Trophoblast cell (in vitro differentiated cells and primary cell): ENCODE measurements around the gene DGKH.
A peak's percentile ranks its signal among the peaks of the same experiment; 100 is the strongest.

ENCODE experiments used
- DNase-seq, 2 donors: peaks; one replicate each; pipeline ENCODE4 v3.0.0-alpha.2; 2016
- H2AFZ ChIP-seq: 2 replicates; pipeline ENCODE4 v1.6.1; 2013; ENCODE audit warnings: low read length, moderate library complexity, mild to moderate bottlenecking; ENCODE audit not compliant: insufficient read depth, poor library complexity
- H2AK5ac ChIP-seq: 2 replicates; pipeline ENCODE4 v1.6.1; 2013; ENCODE audit warnings: mild to moderate bottlenecking, low read length
- H2BK120ac ChIP-seq: 2 replicates; pipeline ENCODE4 v1.6.1; 2013; ENCODE audit warnings: low read length, mild to moderate bottlenecking, moderate library complexity; ENCODE audit not compliant: insufficient read depth, poor library complexity
- H2BK12ac ChIP-seq: 2 replicates; pipeline ENCODE4 v1.6.1; 2013; ENCODE audit warnings: mild to moderate bottlenecking, low read length, moderate library complexity
- H2BK5ac ChIP-seq: 2 replicates; pipeline ENCODE4 v1.6.1; 2013; ENCODE audit warnings: low read length, low read depth, moderate library complexity, mild to moderate bottlenecking; ENCODE audit not compliant: poor library complexity
- H3K14ac ChIP-seq: 2 replicates; pipeline ENCODE4 v1.6.1; 2013; ENCODE audit warnings: mild to moderate bottlenecking, low read length
- H3K18ac ChIP-seq: 2 replicates; pipeline ENCODE4 v1.6.1; 2013; ENCODE audit warnings: mild to moderate bottlenecking, low read length
- H3K23ac ChIP-seq: 2 replicates; pipeline ENCODE4 v1.6.1; 2013; ENCODE audit warnings: low read length
- H3K27ac ChIP-seq: 2 replicates; pipeline ENCODE4 v1.5.1; 2013; ENCODE audit warnings: low read depth, mild to moderate bottlenecking, inconsistent platforms, low read length, moderate library complexity
- H3K27me3 ChIP-seq: 2 replicates; pipeline ENCODE4 v1.6.1; 2013; ENCODE audit warnings: inconsistent platforms, mild to moderate bottlenecking, low read length, moderate library complexity; ENCODE audit not compliant: insufficient read depth
- H3K36me3 ChIP-seq, 2 experiments: 1 replicate in 1 of 2; 2 replicates in 1 of 2; pipeline ENCODE4 v1.6.1; 2013; ENCODE audit warnings: low read length in 2 of 2, mild to moderate bottlenecking in 2 of 2, moderate library complexity in 1 of 2; ENCODE audit not compliant: insufficient read depth in 2 of 2, control insufficient read depth in 1 of 2
- H3K4ac ChIP-seq: 2 replicates; pipeline ENCODE4 v1.6.1; 2013; ENCODE audit warnings: low read depth, mild to moderate bottlenecking, low read length, moderate library complexity
- H3K4me1 ChIP-seq, 2 experiments: 1 replicate in 1 of 2; 2 replicates in 1 of 2; pipeline ENCODE4 v1.6.1; 2013; ENCODE audit warnings: low read length in 2 of 2, mild to moderate bottlenecking in 2 of 2, moderate library complexity in 1 of 2; ENCODE audit not compliant: insufficient read depth in 2 of 2, control insufficient read depth in 1 of 2
- H3K4me2 ChIP-seq: 2 replicates; pipeline ENCODE4 v1.6.1; 2013; ENCODE audit warnings: inconsistent platforms, mild to moderate bottlenecking, low read length, moderate library complexity
- H3K4me3 ChIP-seq: 2 replicates; pipeline ENCODE4 v1.5.1; 2013; ENCODE audit warnings: mild to moderate bottlenecking, low read depth, low read length, inconsistent platforms
- H3K79me1 ChIP-seq: one replicate; pipeline ENCODE4 v1.6.1; 2013; ENCODE audit warnings: low read length
- H3K79me2 ChIP-seq: 2 replicates; pipeline ENCODE4 v1.6.1; 2013; ENCODE audit warnings: low read length, mild to moderate bottlenecking; ENCODE audit not compliant: control insufficient read depth, insufficient read depth, poor library complexity
- H3K9ac ChIP-seq: 2 replicates; pipeline ENCODE4 v1.6.1; 2013; ENCODE audit warnings: mild to moderate bottlenecking, low read length
- H3K9me3 ChIP-seq: 2 replicates; pipeline ENCODE4 v1.6.1; 2013; ENCODE audit warnings: low read depth, mild to moderate bottlenecking, control low read depth, inconsistent platforms, low read length; ENCODE audit not compliant: insufficient read depth
- H4K12ac ChIP-seq: 2 replicates; pipeline ENCODE4 v1.6.1; 2013; ENCODE audit warnings: low read depth, mild to moderate bottlenecking, low read length, moderate library complexity
- H4K8ac ChIP-seq: 2 replicates; pipeline ENCODE4 v1.6.1; 2013; ENCODE audit warnings: low read depth, mild to moderate bottlenecking, low read length, moderate library complexity
- H4K91ac ChIP-seq: one replicate; pipeline ENCODE4 v1.6.1; 2013; ENCODE audit warnings: low read depth, mild to moderate bottlenecking, low read length, moderate library complexity
- WGBS: extraction: QIAGEN DNeasy Blood & Tissue Kit; methylation state at CpG from one replicate; pipeline ENCODE4 v1.1.7; 2013; ENCODE audit warnings: missing lambda C conversion rate; ENCODE audit not compliant: insufficient read length, insufficient coverage; ENCODE audit errors: extremely low coverage; 5-methylcytosine and 5-hydroxymethylcytosine counted together

DGKH gene

DNA sequence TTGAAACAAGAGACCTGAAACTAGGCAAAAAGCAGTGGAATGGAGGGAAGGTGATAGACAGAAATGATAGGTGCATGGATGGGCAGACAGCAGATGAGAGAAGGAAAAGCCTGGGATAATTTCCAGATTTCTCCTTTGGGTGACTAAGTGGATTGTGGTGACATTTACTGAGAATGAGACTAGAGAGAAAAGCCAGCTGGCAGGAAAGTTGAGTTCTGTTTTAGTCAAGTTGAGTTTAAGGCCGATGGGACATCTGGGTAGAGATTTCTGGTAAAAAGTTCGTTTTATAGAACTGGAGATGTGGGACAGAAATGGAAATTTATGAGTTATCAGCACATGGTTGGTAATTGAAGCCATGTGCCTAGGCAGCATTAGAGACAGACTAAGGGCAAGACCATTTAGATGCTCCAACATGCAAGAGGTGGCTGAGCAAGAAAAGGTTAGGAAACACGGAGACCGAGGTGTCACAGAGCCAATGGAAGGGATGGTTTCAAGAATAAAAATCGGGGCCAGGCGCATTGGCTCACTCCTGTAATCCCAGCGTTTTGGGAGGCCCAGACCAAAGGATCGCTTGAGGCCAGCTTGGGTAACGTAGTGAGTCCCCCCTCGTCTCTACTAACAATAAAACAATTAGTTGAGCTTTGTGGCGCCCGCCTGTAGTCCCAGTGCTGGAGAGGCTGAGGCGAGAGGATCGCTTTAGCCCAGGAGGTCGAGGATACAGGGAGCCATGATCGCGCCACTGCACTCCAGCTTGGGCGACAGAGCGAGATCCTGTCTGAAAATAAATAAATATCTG, 9.6 kb upstream of the DGKH start:
- no peaks in the 10 kb centered on the region for H3K36me3 ChIP-seq
- no peak overlapping the region for H2BK5ac ChIP-seq
- H3K9me3 ChIP-seq = no peaks in the 10 kb centered on the region
- no peak overlapping the region for H3K14ac ChIP-seq
- peaks cover 2% of the 10 kb centered on the region in 2 experiments for H3K4me1 ChIP-seq
- H3K27ac ChIP-seq = no peak overlapping the region
- no peak overlapping the region for H3K18ac ChIP-seq
- no peak for DNase-seq
- H3K27me3 ChIP-seq = no peaks in the 10 kb centered on the region
- no peak overlapping the region for H3K23ac ChIP-seq
- no peak overlapping the region for H4K8ac ChIP-seq
- no peak overlapping the region for H2AK5ac ChIP-seq
- H2AFZ ChIP-seq = no peak overlapping the region
- H2BK12ac ChIP-seq = no peak overlapping the region
- H3K4me2 ChIP-seq = no peak overlapping the region
- H3K4ac ChIP-seq = no peak overlapping the region
- peaks cover 8% of the 10 kb centered on the region for H3K79me1 ChIP-seq
- H4K91ac ChIP-seq = no peak overlapping the region
- H3K9ac ChIP-seq = no peak overlapping the region
- H2BK120ac ChIP-seq = no peak overlapping the region
- peaks cover 3% of the 10 kb centered on the region for H3K79me2 ChIP-seq
- H4K12ac ChIP-seq = no peak overlapping the region
- no peak overlapping the region for H3K4me3 ChIP-seq
- no CpG with 5 or more reads among the region's 19 CpGs for WGBS

DNA sequence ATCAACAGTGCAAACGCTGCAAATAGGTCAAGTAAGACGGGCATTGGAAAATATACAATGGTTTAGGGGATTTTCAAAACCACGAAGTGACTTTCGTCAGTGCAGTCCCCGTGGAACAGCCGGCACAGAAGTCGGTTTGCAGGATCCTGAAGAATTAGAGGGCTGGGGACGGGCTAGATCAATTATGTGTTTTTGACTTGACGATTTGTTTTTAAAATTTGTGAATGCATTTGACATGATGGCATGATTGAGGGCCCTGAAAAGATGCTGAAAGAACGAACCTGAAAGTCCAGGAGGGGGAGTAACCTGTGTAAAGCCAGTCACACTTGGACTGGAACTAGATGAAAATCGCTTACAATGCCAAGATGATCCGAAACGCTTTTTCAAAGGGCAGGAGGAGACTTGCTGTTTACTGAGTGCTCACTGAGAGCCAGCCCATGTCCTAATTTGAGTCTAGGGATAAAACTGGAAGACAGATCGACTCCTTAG, 8.9 kb upstream of the DGKH start:
- WGBS = no CpG with 5 or more reads among the region's 14 CpGs
- H3K23ac ChIP-seq = no peak overlapping the region
- peak overlapping the region; percentile 74 for H3K4me2 ChIP-seq
- no peaks in the 10 kb centered on the region for H3K27me3 ChIP-seq
- no peak overlapping the region for H2BK5ac ChIP-seq
- no peak overlapping the region for H2AK5ac ChIP-seq
- H4K91ac ChIP-seq = no peak overlapping the region
- peaks cover 8% of the 10 kb centered on the region for H3K79me1 ChIP-seq
- H2AFZ ChIP-seq = no peak overlapping the region
- peak overlapping the region; percentile 86 for H3K4me3 ChIP-seq
- no peaks in the 10 kb centered on the region for H3K36me3 ChIP-seq
- H3K4me1 ChIP-seq = peaks cover 2% of the 10 kb centered on the region in 2 experiments
- DNase-seq = no peak
- H3K9me3 ChIP-seq = no peaks in the 10 kb centered on the region
- no peak overlapping the region for H3K9ac ChIP-seq
- no peak overlapping the region for H4K8ac ChIP-seq
- peaks cover 3% of the 10 kb centered on the region for H3K79me2 ChIP-seq
- H3K18ac ChIP-seq = no peak overlapping the region
- no peak overlapping the region for H4K12ac ChIP-seq
- no peak overlapping the region for H3K14ac ChIP-seq
- H3K4ac ChIP-seq = no peak overlapping the region
- H3K27ac ChIP-seq = peak overlapping the region; percentile 45
- H2BK120ac ChIP-seq = no peak overlapping the region
- no peak overlapping the region for H2BK12ac ChIP-seq

DNA sequence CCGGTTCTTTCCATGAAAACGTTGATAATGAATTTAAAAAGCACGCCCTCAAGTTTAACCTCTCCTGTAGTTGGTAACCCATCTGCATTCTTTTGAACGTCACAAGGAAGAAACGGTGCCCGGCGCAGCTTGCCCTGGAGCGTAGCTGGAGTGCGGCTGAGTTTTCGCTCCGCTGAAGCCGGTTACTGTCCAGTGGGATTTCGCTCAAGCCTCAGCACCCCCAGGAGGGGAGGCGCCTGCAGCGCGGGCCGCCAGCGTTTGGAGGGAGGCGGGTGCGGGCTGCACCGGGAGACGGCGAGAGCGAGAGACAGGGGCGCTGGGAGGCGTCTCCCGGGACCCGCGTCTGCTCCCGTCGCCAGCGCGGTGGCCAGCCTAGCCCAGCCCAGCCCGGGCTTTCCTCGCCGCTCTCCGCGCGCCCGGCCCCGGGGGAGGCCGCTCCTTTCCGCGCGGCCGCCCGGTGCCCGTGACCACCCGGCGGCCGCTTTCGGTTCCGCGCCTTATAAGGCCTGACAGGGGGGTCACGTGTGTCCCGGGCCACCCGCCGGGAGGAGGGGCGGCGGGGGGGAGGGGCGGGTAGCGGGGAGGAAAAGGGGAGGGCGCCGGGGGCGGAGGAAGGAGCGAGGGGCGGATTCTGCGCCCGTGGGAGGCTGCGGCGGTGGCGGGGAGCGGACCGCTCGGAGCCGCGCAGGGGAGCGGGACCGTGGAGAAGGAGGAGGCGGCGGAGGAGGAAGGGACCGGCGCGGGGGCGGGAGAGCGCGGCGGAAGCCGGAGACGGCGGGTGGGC, 8.3 kb upstream of the DGKH start:
- H2AK5ac ChIP-seq = no peak overlapping the region
- H3K18ac ChIP-seq = peak overlapping the region; percentile 75
- H3K79me2 ChIP-seq = peaks cover 3% of the 10 kb centered on the region
- peak overlapping the region; percentile 42 for H2BK12ac ChIP-seq
- no peak overlapping the region for H3K23ac ChIP-seq
- peak overlapping the region; percentile 86 for H4K8ac ChIP-seq
- H4K12ac ChIP-seq = no peak overlapping the region
- peaks cover 8% of the 10 kb centered on the region for H3K79me1 ChIP-seq
- H3K9ac ChIP-seq = peak overlapping the region; percentile 67
- peak overlapping the region; percentile 45 for H3K27ac ChIP-seq
- H3K9me3 ChIP-seq = no peaks in the 10 kb centered on the region
- no CpG with 5 or more reads among the region's 91 CpGs for WGBS
- H4K91ac ChIP-seq = peak overlapping the region; percentile 39
- no peak overlapping the region for H3K14ac ChIP-seq
- H3K4ac ChIP-seq = no peak overlapping the region
- no peaks in the 10 kb centered on the region for H3K36me3 ChIP-seq
- peaks cover 2% of the 10 kb centered on the region in 2 experiments for H3K4me1 ChIP-seq
- H3K4me2 ChIP-seq = peak overlapping the region; percentile 97
- peak overlapping the region; percentile 83 for H2AFZ ChIP-seq
- H3K4me3 ChIP-seq = peak overlapping the region; percentile 86
- peak overlapping the region; percentile 47 for H2BK120ac ChIP-seq
- no peaks in the 10 kb centered on the region for H3K27me3 ChIP-seq
- no peak overlapping the region for H2BK5ac ChIP-seq
- DNase-seq = peak; percentile 58 to 69

DNA sequence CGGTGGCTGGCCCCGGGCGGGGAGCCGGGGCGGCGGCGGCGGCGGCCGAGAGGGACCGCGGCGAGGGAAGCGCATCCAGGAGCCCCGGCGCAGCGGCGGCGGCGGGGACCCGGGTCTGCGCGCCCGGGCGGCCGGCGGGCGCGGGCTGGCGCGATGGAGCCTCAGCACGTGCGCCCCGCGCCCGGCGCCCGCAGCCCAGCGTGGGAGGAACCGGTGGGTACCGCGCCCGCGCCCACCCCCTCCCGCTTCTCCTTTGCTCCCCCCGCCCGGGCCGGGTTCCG, 7.8 kb upstream of the DGKH start:
- H2BK120ac ChIP-seq = peak overlapping the region; percentile 11
- no peak overlapping the region for H4K12ac ChIP-seq
- H3K27me3 ChIP-seq = no peaks in the 10 kb centered on the region
- no peak overlapping the region for H3K23ac ChIP-seq
- H3K79me2 ChIP-seq = peaks cover 3% of the 10 kb centered on the region
- peaks cover 8% of the 10 kb centered on the region for H3K79me1 ChIP-seq
- WGBS = no CpG with 5 or more reads among the region's 49 CpGs
- H3K9me3 ChIP-seq = no peaks in the 10 kb centered on the region
- H3K9ac ChIP-seq = peak overlapping the region; percentile 54
- H3K36me3 ChIP-seq = no peaks in the 10 kb centered on the region
- H3K27ac ChIP-seq = no peak overlapping the region
- H3K4me3 ChIP-seq = peak overlapping the region; percentile 86
- H3K4ac ChIP-seq = no peak overlapping the region
- no peak overlapping the region for H2BK12ac ChIP-seq
- no peak for DNase-seq
- H3K18ac ChIP-seq = peak overlapping the region; percentile 75
- no peak overlapping the region for H2BK5ac ChIP-seq
- peaks cover 2% of the 10 kb centered on the region in 2 experiments for H3K4me1 ChIP-seq
- H3K4me2 ChIP-seq = peak overlapping the region; percentile 97
- H3K14ac ChIP-seq = no peak overlapping the region
- peak overlapping the region; percentile 69 for H4K8ac ChIP-seq
- peak overlapping the region; percentile 20 for H4K91ac ChIP-seq
- H2AFZ ChIP-seq = peak overlapping the region; percentile 20
- no peak overlapping the region for H2AK5ac ChIP-seq
